ENCODE data around the gene EPB41L5. TPM values are rescaled to one million over a fixed set of nuclear protein-coding genes. Genes with fewer than 3 reads are reported as not detected.
"Not testable (repeated sequence)": the region's sequence is repeated elsewhere in the genome, so short reads cannot be mapped to it uniquely, and the experiment has no call there.

EPB41L5 gene
- total and polyA plus RNA-seq, 2 experiments from 2014 or later = 31.1 to 41.7 TPM

DNA sequence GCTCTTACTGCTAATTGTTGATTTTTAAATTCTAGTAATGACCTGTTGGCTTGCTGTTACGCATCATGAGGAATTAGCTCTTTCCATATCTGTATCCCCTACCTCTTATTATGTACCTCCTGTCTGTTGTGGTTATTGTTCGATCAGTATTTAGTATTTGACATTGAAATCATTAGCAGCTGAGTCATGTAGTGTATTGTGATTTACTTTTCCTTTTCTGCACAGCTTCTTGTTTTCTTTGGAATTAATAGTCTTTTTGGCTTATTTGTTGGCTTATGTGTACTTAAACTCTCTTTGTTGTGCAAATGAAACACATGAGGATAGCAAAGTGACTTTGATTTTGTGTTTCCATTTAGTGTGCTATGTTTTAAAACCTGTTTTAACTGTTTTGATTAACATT is 4.3 kb downstream of the EPB41L5 start:
- Histone ChIP-seq H3K4me2 (no peak overlapping the region), H2AFZ (no peak overlapping the region), H3K4me1 (ENCODE audit: insufficient read depth) (peaks cover 4% of the 10 kb centered on the region), H3K27me3 (no peaks in the 10 kb centered on the region), H3K27ac (no peak overlapping the region), H3K79me2 (peaks cover 85% of the 10 kb centered on the region), H3K9me2 (replicated peaks; ENCODE audit: insufficient read depth) (no peaks in the 10 kb centered on the region), H3K36me3 (replicated peaks; ENCODE audit: insufficient read depth, low read depth) (no peaks in the 10 kb centered on the region), H3K9me3 (ENCODE audit: low read depth) (no peaks in the 10 kb centered on the region), H4K20me1 (ENCODE audit: insufficient read depth, poor library complexity, severe bottlenecking) (peaks cover 6% of the 10 kb centered on the region), H3K4me3 (no peak overlapping the region)
- 84% methylated on average over 2 of the region's 2 CpGs for WGBS (ENCODE audit: low lambda C conversion rate, missing lambda C conversion rate)
- no peak for DNase-seq (ENCODE audit: low spot score)
- TF ChIP-seq, protein P1, sequence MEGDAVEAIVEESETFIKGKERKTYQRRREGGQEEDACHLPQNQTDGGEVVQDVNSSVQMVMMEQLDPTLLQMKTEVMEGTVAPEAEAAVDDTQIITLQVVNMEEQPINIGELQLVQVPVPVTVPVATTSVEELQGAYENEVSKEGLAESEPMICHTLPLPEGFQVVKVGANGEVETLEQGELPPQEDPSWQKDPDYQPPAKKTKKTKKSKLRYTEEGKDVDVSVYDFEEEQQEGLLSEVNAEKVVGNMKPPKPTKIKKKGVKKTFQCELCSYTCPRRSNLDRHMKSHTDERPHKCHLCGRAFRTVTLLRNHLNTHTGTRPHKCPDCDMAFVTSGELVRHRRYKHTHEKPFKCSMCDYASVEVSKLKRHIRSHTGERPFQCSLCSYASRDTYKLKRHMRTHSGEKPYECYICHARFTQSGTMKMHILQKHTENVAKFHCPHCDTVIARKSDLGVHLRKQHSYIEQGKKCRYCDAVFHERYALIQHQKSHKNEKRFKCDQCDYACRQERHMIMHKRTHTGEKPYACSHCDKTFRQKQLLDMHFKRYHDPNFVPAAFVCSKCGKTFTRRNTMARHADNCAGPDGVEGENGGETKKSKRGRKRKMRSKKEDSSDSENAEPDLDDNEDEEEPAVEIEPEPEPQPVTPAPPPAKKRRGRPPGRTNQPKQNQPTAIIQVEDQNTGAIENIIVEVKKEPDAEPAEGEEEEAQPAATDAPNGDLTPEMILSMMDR (IDR thresholded peaks at IDR 0.05; ENCODE audit: poor library complexity) = no peak

GRCh38 chr2:120018549-120018948 is 5.7 kb downstream of the EPB41L5 start:
- H3K9me3 ChIP-seq (ENCODE audit: low read depth) = peaks cover 5% of the 10 kb centered on the region
- no peaks in the 10 kb centered on the region for H3K9me2 ChIP-seq (replicated peaks; ENCODE audit: insufficient read depth)
- H3K4me2 ChIP-seq = no peak overlapping the region
- TF ChIP-seq, protein P1 (IDR thresholded peaks at IDR 0.05; ENCODE audit: poor library complexity) = no peak
- TF ChIP-seq EZH2phosphoT487 (IDR thresholded peaks at IDR 0.05; ENCODE audit: low read depth, severe bottlenecking, unreplicated experiment) (no peak), EZH2 (IDR thresholded peaks at IDR 0.05; ENCODE audit: borderline replicate concordance) (no peak)
- no peak overlapping the region for H3K27ac ChIP-seq
- no peak for DNase-seq (ENCODE audit: low spot score)
- H2AFZ ChIP-seq = no peak overlapping the region
- H3K4me1 ChIP-seq (ENCODE audit: insufficient read depth) = peaks cover 4% of the 10 kb centered on the region
- H3K79me2 ChIP-seq = peaks cover 96% of the 10 kb centered on the region
- 86% methylated on average over 4 of the region's 4 CpGs for WGBS (ENCODE audit: low lambda C conversion rate, missing lambda C conversion rate)
- H3K4me3 ChIP-seq = no peak overlapping the region
- H3K27me3 ChIP-seq = no peaks in the 10 kb centered on the region
- peaks cover 6% of the 10 kb centered on the region for H4K20me1 ChIP-seq (ENCODE audit: insufficient read depth, poor library complexity, severe bottlenecking)
- H3K36me3 ChIP-seq (replicated peaks; ENCODE audit: insufficient read depth, low read depth) = no peaks in the 10 kb centered on the region

DNA sequence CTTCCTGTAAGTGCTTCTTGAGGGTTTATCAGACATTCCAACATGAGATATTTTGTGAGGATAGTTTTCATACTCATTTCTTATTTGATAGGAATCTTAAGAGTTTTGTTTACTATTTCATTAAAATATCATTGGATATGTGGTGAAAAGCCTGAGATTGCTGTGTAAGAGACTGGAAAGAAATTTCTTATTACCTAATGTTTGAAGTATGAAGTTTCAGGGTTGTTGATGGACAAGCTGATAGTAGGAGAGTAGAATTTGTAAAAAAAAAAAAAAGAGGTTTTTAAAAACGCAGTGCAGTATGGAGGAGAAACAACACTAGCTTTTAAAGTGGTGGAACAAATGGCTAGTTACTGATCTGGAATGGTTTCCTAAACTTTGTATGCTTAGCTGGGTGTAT is 7.7 kb downstream of the EPB41L5 start:
- TF ChIP-seq EZH2 (IDR thresholded peaks at IDR 0.05; ENCODE audit: borderline replicate concordance) (no peak), EZH2phosphoT487 (IDR thresholded peaks at IDR 0.05; ENCODE audit: low read depth, severe bottlenecking, unreplicated experiment) (no peak)
- TF ChIP-seq, protein P1 (IDR thresholded peaks at IDR 0.05; ENCODE audit: poor library complexity) = no peak
- no peaks in the 10 kb centered on the region for H3K4me1 ChIP-seq (ENCODE audit: insufficient read depth)
- 68% methylated on average over 1 of the region's 1 CpG for WGBS (ENCODE audit: low lambda C conversion rate, missing lambda C conversion rate)
- peaks cover 6% of the 10 kb centered on the region for H4K20me1 ChIP-seq (ENCODE audit: insufficient read depth, poor library complexity, severe bottlenecking)
- H3K9me3 ChIP-seq (ENCODE audit: low read depth) = peaks cover 7% of the 10 kb centered on the region
- H3K4me2 ChIP-seq = no peak overlapping the region
- H3K27ac ChIP-seq = no peak overlapping the region
- H3K79me2 ChIP-seq = peaks cover 96% of the 10 kb centered on the region
- H3K9me2 ChIP-seq (replicated peaks; ENCODE audit: insufficient read depth) = no peaks in the 10 kb centered on the region
- no peaks in the 10 kb centered on the region for H3K27me3 ChIP-seq
- H3K4me3 ChIP-seq = no peak overlapping the region
- no peak overlapping the region for H2AFZ ChIP-seq
- DNase-seq (ENCODE audit: low spot score) = no peak
- no peaks in the 10 kb centered on the region for H3K36me3 ChIP-seq (replicated peaks; ENCODE audit: insufficient read depth, low read depth)

GRCh38 chr2:120022505-120022904 is 9.6 kb downstream of the EPB41L5 start:
- not testable (repeated sequence) for H3K4me2 ChIP-seq; H3K36me3 ChIP-seq (replicated peaks; ENCODE audit: insufficient read depth, low read depth); H3K4me3 ChIP-seq; DNase-seq (ENCODE audit: low spot score); H3K27me3 ChIP-seq; H3K4me1 ChIP-seq (ENCODE audit: insufficient read depth); H3K27ac ChIP-seq; H2AFZ ChIP-seq; H4K20me1 ChIP-seq (ENCODE audit: insufficient read depth, poor library complexity, severe bottlenecking); H3K9me2 ChIP-seq (replicated peaks; ENCODE audit: insufficient read depth)
- Histone ChIP-seq H3K79me2 (peaks cover 96% of the 10 kb centered on the region), H3K9me3 (ENCODE audit: low read depth) (peaks cover 15% of the 10 kb centered on the region)
- WGBS (ENCODE audit: low lambda C conversion rate, missing lambda C conversion rate) = 100% methylated on average over 1 of the region's 1 CpG

All from hepatocyte (in vitro differentiated cells).